ENCODE results near the gene DUSP22.

GRCh38 chr6:360764-361373 is 68.6 kb downstream of the DUSP22 start:
- TF ChIP-seq CTCF (IDR thresholded peaks at IDR 0.05; ENCODE audit: low read length) (no peak), EZH2 (optimal IDR thresholded peaks at IDR 0.05; ENCODE audit: low read depth, low read length) (no peak), EZH2phosphoT487 (IDR thresholded peaks at IDR 0.05; ENCODE audit: low read length) (no peak)
